NT2/D1 (cell line): ENCODE data around the gene ZNF611.

Source experiments
- YY1 ChIP-seq: IDR thresholded peaks from 2 replicates; pipeline ENCODE4 v1.6.1; 2011; ENCODE audit not compliant: insufficient read length, insufficient read depth
- ZNF274 ChIP-seq: IDR thresholded peaks from 2 replicates; pipeline ENCODE4 v1.6.1; 2011; ENCODE audit warnings: mild to moderate bottlenecking, low read depth, low read length

- TF ChIP-seq YY1 (no peak), ZNF274 (no peak)
Measured at GRCh38 chr19:52666506-52666905, 68.3 kb downstream of the ZNF611 start.
